HepG2 (cell line): Measurements from ENCODE around the gene SLC26A4. TPM values are rescaled to one million over a fixed set of nuclear protein-coding genes. Genes with fewer than 3 reads are reported as not detected.

ENCODE experiments used
- CBX1 ChIP-seq: IDR thresholded peaks from one replicate; pipeline ENCODE4 v1.6.1; 2016; ENCODE audit warnings: antibody characterized with exemption, low read depth
- CCDC6 ChIP-seq: sonication (generic); formaldehyde crosslinking; IDR thresholded peaks from 2 replicates; pipeline ENCODE4 v1.8.1; 2022; ENCODE audit warnings: mild to moderate bottlenecking, missing genetic modification reagents, moderate library complexity
- DNMT1 ChIP-seq: sonication (generic); formaldehyde crosslinking; IDR thresholded peaks from 2 replicates; pipeline ENCODE4 v1.5.1; 2020; ENCODE audit warnings: mild to moderate bottlenecking, missing genetic modification reagents
- ELF3 ChIP-seq: IDR thresholded peaks from 2 replicates; pipeline ENCODE4 v1.6.1; 2016; ENCODE audit warnings: missing genetic modification reagents, missing compliant biosample characterization
- PHF20 ChIP-seq: sonication (generic); formaldehyde crosslinking; IDR thresholded peaks from 2 replicates; pipeline ENCODE4 v1.5.0; 2020; ENCODE audit warnings: mild to moderate bottlenecking, missing genetic modification reagents
- RAD51 ChIP-seq: fragments of 450-650 bp; IDR thresholded peaks from 2 replicates; pipeline ENCODE4 v1.6.1; 2016; ENCODE audit warnings: borderline replicate concordance
- SNAPC5 ChIP-seq: sonication (generic); formaldehyde crosslinking; IDR thresholded peaks from 2 replicates; pipeline ENCODE4 v1.8.1; 2023; ENCODE audit warnings: mild to moderate bottlenecking, missing genetic modification reagents, borderline replicate concordance
- TMF1 ChIP-seq: sonication (generic); formaldehyde crosslinking; IDR thresholded peaks from 2 replicates; pipeline ENCODE4 v1.8.1; 2022; ENCODE audit warnings: low read depth, missing genetic modification reagents
- ZEB1 ChIP-seq: IDR thresholded peaks from 2 replicates; pipeline ENCODE4 v1.6.1; 2012; ENCODE audit warnings: mild to moderate bottlenecking, low read depth, inconsistent platforms; ENCODE audit not compliant: insufficient replicate concordance
- ZFAT ChIP-seq: sonication (generic); formaldehyde crosslinking; conservative IDR thresholded peaks from 2 replicates; pipeline ENCODE4 v1.8.1; 2023; ENCODE audit warnings: missing genetic modification reagents, inconsistent platforms
- ZFP62 ChIP-seq: sonication (generic); formaldehyde crosslinking; IDR thresholded peaks from 2 replicates; pipeline ENCODE4 v1.4.0; 2020; ENCODE audit warnings: missing genetic modification reagents
- ZIK1 ChIP-seq: sonication (generic); formaldehyde crosslinking; IDR thresholded peaks from 2 replicates; pipeline ENCODE4 v1.5.0; 2020; ENCODE audit warnings: mild to moderate bottlenecking, low read depth, missing genetic modification reagents, borderline replicate concordance
- ZNF232 ChIP-seq: sonication (generic); formaldehyde crosslinking; IDR thresholded peaks from 2 replicates; pipeline ENCODE4 v1.4.0; 2020; ENCODE audit warnings: missing genetic modification reagents, borderline replicate concordance
- ZNF484 ChIP-seq: sonication (generic); formaldehyde crosslinking; IDR thresholded peaks from 2 replicates; pipeline ENCODE4 v1.5.1; 2020; ENCODE audit warnings: mild to moderate bottlenecking, low read depth, missing genetic modification reagents, borderline replicate concordance
- ZNF713 ChIP-seq: sonication (generic); formaldehyde crosslinking; IDR thresholded peaks from 2 replicates; pipeline ENCODE4 v1.4.0; 2020; ENCODE audit warnings: mild to moderate bottlenecking, missing genetic modification reagents
- polyA plus RNA-seq, 8 experiments: library from polyadenylated mRNA; depleted of rRNA in 3 of 8; stranded (reverse) in 7 of 8; unstranded in 1 of 8; fragments of >200 nt; fragmentation: Illumina TruSeq in 4 of 8; extraction: Trizol in 4 of 8; gene quantifications; 2 replicates each; pipeline versions ENCODE4 v1.2.1 to v1.2.3, GENCODE V29; 2011 to 2016; ENCODE audit warnings: low read depth in 4 of 8, missing spikeins in 1 of 8, mixed read lengths in 1 of 8; ENCODE audit not compliant: insufficient read depth in 1 of 8
- total RNA-seq, 5 experiments: library from RNA; depleted of rRNA; stranded (reverse); fragments of >200 nt; fragmentation: Illumina TruSeq; extraction: Trizol; gene quantifications; 2 replicates each; pipeline ENCODE4 v1.2.3, GENCODE V29; 2016; ENCODE audit warnings: low read depth in 1 of 5
- TF ChIP-seq, protein P1 (sequence below): sonication (generic); formaldehyde crosslinking; IDR thresholded peaks from 2 replicates; pipeline ENCODE4 v1.4.0; 2020; ENCODE audit warnings: mild to moderate bottlenecking, missing genetic modification reagents
- TF ChIP-seq, protein P2 (sequence below): sonication (generic); formaldehyde crosslinking; IDR thresholded peaks from 2 replicates; pipeline ENCODE4 v1.4.0; 2020; ENCODE audit warnings: low read depth, mild to moderate bottlenecking, missing genetic modification reagents
- TF ChIP-seq, protein P3 (sequence below): sonication (generic); formaldehyde crosslinking; IDR thresholded peaks from 2 replicates; pipeline ENCODE4 v1.8.1; 2022; ENCODE audit warnings: low read depth, mild to moderate bottlenecking, missing genetic modification reagents
- TF ChIP-seq, protein P4 (sequence below): IDR thresholded peaks from 2 replicates; pipeline ENCODE4 v1.6.1; 2016; ENCODE audit warnings: mild to moderate bottlenecking, missing biosample characterization, missing genetic modification reagents

Gene SLC26A4
- total and polyA plus RNA-seq, 2 of the 13 experiments (the other 11 are each of a cell fraction or from before 2014, with no cell fraction given) = 0.08 to 0.11 TPM

DNA sequence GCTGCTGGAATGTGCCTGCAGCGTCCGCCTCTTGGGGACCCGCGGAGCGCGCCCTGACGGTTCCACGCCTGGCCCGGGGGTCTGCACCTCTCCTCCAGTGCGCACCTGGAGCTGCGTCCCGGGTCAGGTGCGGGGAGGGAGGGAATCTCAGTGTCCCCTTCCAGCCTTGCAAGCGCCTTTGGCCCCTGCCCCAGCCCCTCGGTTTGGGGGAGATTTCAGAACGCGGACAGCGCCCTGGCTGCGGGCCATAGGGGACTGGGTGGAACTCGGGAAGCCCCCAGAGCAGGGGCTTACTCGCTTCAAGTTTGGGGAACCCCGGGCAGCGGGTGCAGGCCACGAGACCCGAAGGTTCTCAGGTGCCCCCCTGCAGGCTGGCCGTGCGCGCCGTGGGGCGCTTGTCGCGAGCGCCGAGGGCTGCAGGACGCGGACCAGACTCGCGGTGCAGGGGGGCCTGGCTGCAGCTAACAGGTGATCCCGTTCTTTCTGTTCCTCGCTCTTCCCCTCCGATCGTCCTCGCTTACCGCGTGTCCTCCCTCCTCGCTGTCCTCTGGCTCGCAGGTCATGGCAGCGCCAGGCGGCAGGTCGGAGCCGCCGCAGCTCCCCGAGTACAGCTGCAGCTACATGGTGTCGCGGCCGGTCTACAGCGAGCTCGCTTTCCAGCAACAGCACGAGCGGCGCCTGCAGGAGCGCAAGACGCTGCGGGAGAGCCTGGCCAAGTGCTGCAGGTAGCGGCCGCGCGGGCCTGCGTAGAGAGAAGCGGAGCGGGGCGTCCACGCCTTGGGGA is 645 bp downstream of the SLC26A4 start (continued):
- TF ChIP-seq ZNF713 (no peak), CBX1 (no peak), TMF1 (CRISPR knock-in tag) (no peak), CCDC6 (CRISPR knock-in tag) (0 out of 2 replicates have a peak, but pooled peaks have one; percentile 52), SNAPC5 (CRISPR knock-in tag) (no peak), ZEB1 (no peak), ZNF484 (CRISPR knock-in tag) (no peak), ZNF232 (no peak), RAD51 (no peak), DNMT1 (CRISPR knock-in tag) (no peak), ELF3 (CRISPR knock-in tag) (no peak), ZFP62 (no peak), PHF20 (no peak), ZIK1 (CRISPR knock-in tag) (no peak), ZFAT (no peak)
- TF ChIP-seq, protein P1, sequence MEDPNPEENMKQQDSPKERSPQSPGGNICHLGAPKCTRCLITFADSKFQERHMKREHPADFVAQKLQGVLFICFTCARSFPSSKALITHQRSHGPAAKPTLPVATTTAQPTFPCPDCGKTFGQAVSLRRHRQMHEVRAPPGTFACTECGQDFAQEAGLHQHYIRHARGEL (CRISPR knock-in tag) = no peak
- TF ChIP-seq, protein P2, sequence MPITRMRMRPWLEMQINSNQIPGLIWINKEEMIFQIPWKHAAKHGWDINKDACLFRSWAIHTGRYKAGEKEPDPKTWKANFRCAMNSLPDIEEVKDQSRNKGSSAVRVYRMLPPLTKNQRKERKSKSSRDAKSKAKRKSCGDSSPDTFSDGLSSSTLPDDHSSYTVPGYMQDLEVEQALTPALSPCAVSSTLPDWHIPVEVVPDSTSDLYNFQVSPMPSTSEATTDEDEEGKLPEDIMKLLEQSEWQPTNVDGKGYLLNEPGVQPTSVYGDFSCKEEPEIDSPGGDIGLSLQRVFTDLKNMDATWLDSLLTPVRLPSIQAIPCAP = no peak
- TF ChIP-seq, protein P3, sequence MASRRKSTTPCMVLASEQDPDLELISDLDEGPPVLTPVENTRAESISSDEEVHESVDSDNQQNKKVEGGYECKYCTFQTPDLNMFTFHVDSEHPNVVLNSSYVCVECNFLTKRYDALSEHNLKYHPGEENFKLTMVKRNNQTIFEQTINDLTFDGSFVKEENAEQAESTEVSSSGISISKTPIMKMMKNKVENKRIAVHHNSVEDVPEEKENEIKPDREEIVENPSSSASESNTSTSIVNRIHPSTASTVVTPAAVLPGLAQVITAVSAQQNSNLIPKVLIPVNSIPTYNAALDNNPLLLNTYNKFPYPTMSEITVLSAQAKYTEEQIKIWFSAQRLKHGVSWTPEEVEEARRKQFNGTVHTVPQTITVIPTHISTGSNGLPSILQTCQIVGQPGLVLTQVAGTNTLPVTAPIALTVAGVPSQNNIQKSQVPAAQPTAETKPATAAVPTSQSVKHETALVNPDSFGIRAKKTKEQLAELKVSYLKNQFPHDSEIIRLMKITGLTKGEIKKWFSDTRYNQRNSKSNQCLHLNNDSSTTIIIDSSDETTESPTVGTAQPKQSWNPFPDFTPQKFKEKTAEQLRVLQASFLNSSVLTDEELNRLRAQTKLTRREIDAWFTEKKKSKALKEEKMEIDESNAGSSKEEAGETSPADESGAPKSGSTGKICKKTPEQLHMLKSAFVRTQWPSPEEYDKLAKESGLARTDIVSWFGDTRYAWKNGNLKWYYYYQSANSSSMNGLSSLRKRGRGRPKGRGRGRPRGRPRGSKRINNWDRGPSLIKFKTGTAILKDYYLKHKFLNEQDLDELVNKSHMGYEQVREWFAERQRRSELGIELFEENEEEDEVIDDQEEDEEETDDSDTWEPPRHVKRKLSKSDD (CRISPR knock-in tag) = no peak
- TF ChIP-seq, protein P4, sequence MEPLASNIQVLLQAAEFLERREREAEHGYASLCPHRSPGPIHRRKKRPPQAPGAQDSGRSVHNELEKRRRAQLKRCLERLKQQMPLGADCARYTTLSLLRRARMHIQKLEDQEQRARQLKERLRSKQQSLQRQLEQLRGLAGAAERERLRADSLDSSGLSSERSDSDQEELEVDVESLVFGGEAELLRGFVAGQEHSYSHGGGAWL = no peak; the same call in 1 of the 2 replicates
